ENCODE data around the gene RRH. TPM values are rescaled to one million over a fixed set of nuclear protein-coding genes. Genes with fewer than 3 reads are reported as not detected.
A peak's percentile ranks its signal among the peaks of the same experiment; 100 is the strongest.

The RRH gene
- total and polyA plus RNA-seq, 2 donors (not counting 1 experiment from before 2014, with no cell fraction given) = 0.28 to 0.64 TPM

- peak within 1 kb of the TSS; percentile 99 for H3K4me3 Mint-ChIP-seq
- intact Hi-C loops (cut with micrococcal nuclease) = loop anchor here (1.0 to 10.0 kb wide), 7 partner anchors 11 to 1191 kb away; partner anchors contain the start of genes CASP6, OSTC, PLA2G12A and RPL34
- H3K4me1 ChIP-seq (ENCODE audit: control insufficient read depth in 2 of 2, insufficient read depth in 2 of 2, low read length in 2 of 2) = peaks cover 14 to 16% of the 10 kb centered on the region in 2 donors
- H3K9me3 ChIP-seq (ENCODE audit: control extremely low read depth in 1 of 3, control insufficient read depth in 2 of 3, insufficient read depth in 1 of 3, low read length in 2 of 3) = no peaks in the 10 kb centered on the region
- H3K79me2 ChIP-seq (ENCODE audit: control insufficient read depth, insufficient read depth, low read length) = peaks cover 34% of the 10 kb centered on the region
- peaks cover 0 to 13% of the 10 kb centered on the region in 2 experiments for H3K36me3 ChIP-seq (replicated peaks in 1 of 2; ENCODE audit: control extremely low read depth in 1 of 2, control insufficient read depth in 1 of 2, extremely low read depth in 1 of 2, insufficient read depth in 2 of 2, low read length in 1 of 2)
- H3K27me3 Mint-ChIP-seq = no peaks in the 10 kb centered on the region
- peak within 1 kb of the TSS; percentile 98 for H3K9ac ChIP-seq (ENCODE audit: low read length)
- POLR2A ChIA-PET = interaction anchor here (0.8 kb wide), 1 partner anchor 382 kb away, joined by 3 read pairs; no protein-coding TSS in a partner anchor
- H3K4me1 Mint-ChIP-seq = peaks cover 30% of the 10 kb centered on the region
- H3K4me2 ChIP-seq (replicated peaks; ENCODE audit: low read depth, low read length, poor library complexity, severe bottlenecking) = peak within 1 kb of the TSS; percentile 98
- peak within 1 kb of the TSS; percentile 97 for H3K27ac Mint-ChIP-seq
- ATAC-seq (ENCODE audit: low read depth) = peak; percentile 96
- peak; percentile 91 for DNase-seq
- no peaks in the 10 kb centered on the region for H3K9me3 Mint-ChIP-seq (ENCODE audit: insufficient read depth)
- under 1% methylated on average over 48 of the region's 53 CpGs for WGBS (ENCODE audit: insufficient coverage)
- H3K4me3 ChIP-seq (ENCODE audit: control extremely low read depth in 1 of 5, extremely low read depth in 1 of 5, insufficient read depth in 1 of 5, low read depth in 2 of 5, low read length in 4 of 5) = peak within 1 kb of the TSS; percentile 88 to 98 (median 94)
- no peaks in the 10 kb centered on the region for H3K27me3 ChIP-seq (replicated peaks in 1 of 4; ENCODE audit: control extremely low read depth in 1 of 4, control insufficient read depth in 3 of 4, insufficient read depth in 4 of 4, low read length in 3 of 4)
- H2AFZ ChIP-seq (ENCODE audit: insufficient read depth, low read depth, low read length, poor library complexity, severe bottlenecking) = peak within 1 kb of the TSS; percentile 99
- CTCF ChIA-PET = interaction anchor here (0.6 to 1.8 kb wide), 5 partner anchors 11 to 397 kb away, joined by 3 to 7 read pairs (median 3); partner anchors contain the start of gene SEC24B
- H4K20me1 ChIP-seq (ENCODE audit: control insufficient read depth, insufficient read depth, low read length, poor library complexity, severe bottlenecking) = no peaks in the 10 kb centered on the region
- peak within 1 kb of the TSS; percentile 80 to 92 for H3K27ac ChIP-seq (ENCODE audit: low read length in 2 of 2)
- TF ChIP-seq, protein P1, sequence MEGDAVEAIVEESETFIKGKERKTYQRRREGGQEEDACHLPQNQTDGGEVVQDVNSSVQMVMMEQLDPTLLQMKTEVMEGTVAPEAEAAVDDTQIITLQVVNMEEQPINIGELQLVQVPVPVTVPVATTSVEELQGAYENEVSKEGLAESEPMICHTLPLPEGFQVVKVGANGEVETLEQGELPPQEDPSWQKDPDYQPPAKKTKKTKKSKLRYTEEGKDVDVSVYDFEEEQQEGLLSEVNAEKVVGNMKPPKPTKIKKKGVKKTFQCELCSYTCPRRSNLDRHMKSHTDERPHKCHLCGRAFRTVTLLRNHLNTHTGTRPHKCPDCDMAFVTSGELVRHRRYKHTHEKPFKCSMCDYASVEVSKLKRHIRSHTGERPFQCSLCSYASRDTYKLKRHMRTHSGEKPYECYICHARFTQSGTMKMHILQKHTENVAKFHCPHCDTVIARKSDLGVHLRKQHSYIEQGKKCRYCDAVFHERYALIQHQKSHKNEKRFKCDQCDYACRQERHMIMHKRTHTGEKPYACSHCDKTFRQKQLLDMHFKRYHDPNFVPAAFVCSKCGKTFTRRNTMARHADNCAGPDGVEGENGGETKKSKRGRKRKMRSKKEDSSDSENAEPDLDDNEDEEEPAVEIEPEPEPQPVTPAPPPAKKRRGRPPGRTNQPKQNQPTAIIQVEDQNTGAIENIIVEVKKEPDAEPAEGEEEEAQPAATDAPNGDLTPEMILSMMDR (IDR thresholded peaks at IDR 0.05) = no peak
- TF ChIP-seq EZH2 (IDR thresholded peaks at IDR 0.05; ENCODE audit: borderline replicate concordance, insufficient read depth, low read depth, low read length, poor library complexity, severe bottlenecking) = no peak
These were observed 12.4 kb upstream of the RRH start, which contains the start of gene GAR1 for GRCh38 chr4:109815151-109816081. Gene GAR1, plus strand, starts transcription at chr4:109815762. Its CDS starts 403 bp downstream, at chr4:109816165.
